T-helper 1 cell treated with Interleukin-12 subunit alpha and Interleukin-12 subunit beta and Interleukin-4 antibody, amounts not matched to agents 30 μg/mL and 1 μg/mL, for 36 hours (primary cell): ENCODE data around the gene CD93.

Experiments
- H3K27ac Mint-ChIP-seq: one replicate; pipeline ENCODE4 v1.8.0; 2021; ENCODE audit warnings: mild to moderate bottlenecking, mixed read lengths
- H3K27me3 Mint-ChIP-seq: one replicate; pipeline ENCODE4 v1.8.0; 2021; ENCODE audit warnings: low read depth, mixed read lengths
- H3K36me3 Mint-ChIP-seq: one replicate; pipeline ENCODE4 v1.8.0; 2021; ENCODE audit warnings: low read depth, mixed read lengths
- H3K4me1 Mint-ChIP-seq: one replicate; pipeline ENCODE4 v1.8.0; 2021; ENCODE audit warnings: low read depth, mixed read lengths
- H3K4me3 Mint-ChIP-seq: one replicate; pipeline ENCODE4 v1.8.0; 2021; ENCODE audit warnings: mild to moderate bottlenecking, moderate library complexity, mixed read lengths
- H3K9me3 Mint-ChIP-seq: one replicate; pipeline ENCODE4 v1.8.0; 2021; ENCODE audit warnings: mixed read lengths

Gene CD93, protein sequence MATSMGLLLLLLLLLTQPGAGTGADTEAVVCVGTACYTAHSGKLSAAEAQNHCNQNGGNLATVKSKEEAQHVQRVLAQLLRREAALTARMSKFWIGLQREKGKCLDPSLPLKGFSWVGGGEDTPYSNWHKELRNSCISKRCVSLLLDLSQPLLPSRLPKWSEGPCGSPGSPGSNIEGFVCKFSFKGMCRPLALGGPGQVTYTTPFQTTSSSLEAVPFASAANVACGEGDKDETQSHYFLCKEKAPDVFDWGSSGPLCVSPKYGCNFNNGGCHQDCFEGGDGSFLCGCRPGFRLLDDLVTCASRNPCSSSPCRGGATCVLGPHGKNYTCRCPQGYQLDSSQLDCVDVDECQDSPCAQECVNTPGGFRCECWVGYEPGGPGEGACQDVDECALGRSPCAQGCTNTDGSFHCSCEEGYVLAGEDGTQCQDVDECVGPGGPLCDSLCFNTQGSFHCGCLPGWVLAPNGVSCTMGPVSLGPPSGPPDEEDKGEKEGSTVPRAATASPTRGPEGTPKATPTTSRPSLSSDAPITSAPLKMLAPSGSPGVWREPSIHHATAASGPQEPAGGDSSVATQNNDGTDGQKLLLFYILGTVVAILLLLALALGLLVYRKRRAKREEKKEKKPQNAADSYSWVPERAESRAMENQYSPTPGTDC

DNA sequence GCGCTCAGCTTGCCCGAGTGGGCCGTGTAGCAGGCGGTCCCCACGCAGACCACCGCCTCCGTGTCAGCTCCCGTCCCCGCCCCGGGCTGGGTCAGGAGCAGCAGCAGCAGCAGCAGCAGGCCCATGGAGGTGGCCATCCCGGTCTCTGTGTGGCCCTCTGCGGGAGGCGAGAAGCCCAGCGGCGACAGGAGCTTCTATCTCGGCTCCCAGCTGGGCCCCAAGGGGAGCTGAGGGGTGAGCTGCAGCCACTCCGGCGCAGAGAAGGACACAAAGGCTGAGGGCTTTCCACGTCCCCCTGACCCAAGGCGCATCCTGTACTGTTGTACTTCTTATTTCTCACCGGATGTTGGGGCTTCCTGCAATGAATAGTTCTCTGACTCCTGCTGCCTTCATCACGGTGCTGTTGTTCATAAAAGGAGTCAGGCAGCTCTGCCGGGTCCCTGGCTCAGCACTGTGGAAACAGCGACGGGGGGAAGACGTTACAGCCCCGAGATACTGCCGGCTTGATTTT lies at the start of gene CD93:
Gene CD93 (minus strand): TSS at position 269 of the 511 bp plus-strand sequence. CDS start 132 bp downstream, at position 137.
- peak within 1 kb of the TSS; percentile 86 for H3K27ac Mint-ChIP-seq
- peaks cover 8% of the 10 kb centered on the region for H3K27me3 Mint-ChIP-seq
- H3K4me3 Mint-ChIP-seq, result peak within 1 kb of the TSS; percentile 58
- peaks cover 23% of the 10 kb centered on the region for H3K4me1 Mint-ChIP-seq
- no peaks in the 10 kb centered on the region for H3K9me3 Mint-ChIP-seq
- H3K36me3 Mint-ChIP-seq, result no peaks in the 10 kb centered on the region

DNA sequence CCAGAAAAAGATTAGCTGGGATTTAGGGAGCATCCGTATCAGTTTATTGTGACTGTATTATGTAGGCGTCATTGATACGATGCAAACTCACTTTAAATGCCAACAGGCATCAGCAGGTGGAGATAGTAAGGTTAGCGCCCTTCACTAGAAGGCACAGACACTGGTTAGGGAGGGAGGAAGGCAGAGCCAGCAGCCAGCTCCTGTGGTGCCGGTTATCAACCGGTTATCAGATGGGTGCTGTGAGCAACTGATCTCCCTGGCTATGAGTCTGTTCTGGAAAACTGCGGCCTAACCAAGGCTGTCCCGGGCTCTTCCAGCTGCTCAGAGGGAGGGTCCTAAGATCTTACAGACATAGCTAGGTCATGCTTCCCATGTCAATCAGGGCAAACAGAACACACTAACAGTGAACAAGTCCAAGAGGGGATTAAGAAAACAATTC lies 47.5 kb upstream of the CD93 start:
- peaks cover 6% of the 10 kb centered on the region for H3K27me3 Mint-ChIP-seq
- H3K36me3 Mint-ChIP-seq, result no peaks in the 10 kb centered on the region
- H3K27ac Mint-ChIP-seq, result no peak overlapping the region
- peaks cover 16% of the 10 kb centered on the region for H3K4me1 Mint-ChIP-seq
- H3K9me3 Mint-ChIP-seq, result no peaks in the 10 kb centered on the region
- H3K4me3 Mint-ChIP-seq, result no peak overlapping the region

DNA sequence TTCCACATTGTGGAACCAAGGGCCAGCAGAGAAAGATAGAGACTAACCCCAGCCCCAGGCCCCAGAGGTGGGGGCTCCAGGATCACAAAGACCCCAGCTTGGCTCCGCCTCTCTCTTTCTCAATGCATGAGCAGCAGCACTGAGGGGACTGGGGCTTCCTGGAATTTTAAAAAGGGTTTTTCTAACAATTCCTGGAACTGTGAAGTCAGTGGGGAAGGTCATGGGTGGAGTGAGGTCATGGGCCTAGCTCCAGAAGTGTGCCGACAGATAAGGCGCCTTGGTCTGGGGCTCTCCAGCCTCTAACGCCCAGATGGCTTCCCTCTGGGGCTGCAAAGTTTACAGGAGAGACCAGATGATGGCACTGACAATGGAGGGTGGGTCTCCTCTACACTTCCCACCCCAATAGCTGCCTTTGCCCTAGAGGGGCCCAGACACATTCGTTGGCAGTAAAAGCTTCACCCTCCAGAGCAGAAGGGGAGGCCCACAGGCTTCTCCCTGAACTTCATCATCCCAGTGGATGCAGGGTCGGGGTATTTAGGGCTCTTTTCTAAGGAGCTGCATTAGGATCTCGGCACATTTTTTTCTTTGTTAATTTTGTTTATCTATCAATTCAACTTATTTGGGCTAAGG lies 46.9 kb upstream of the CD93 start:
- Mint-ChIP-seq H3K27ac (peak overlapping the region; percentile 21), H3K4me3 (no peak overlapping the region), H3K4me1 (peaks cover 16% of the 10 kb centered on the region), H3K27me3 (peaks cover 6% of the 10 kb centered on the region), H3K9me3 (no peaks in the 10 kb centered on the region), H3K36me3 (no peaks in the 10 kb centered on the region)

- H3K27ac Mint-ChIP-seq, result peak overlapping the region; percentile 21
- peaks cover 17% of the 10 kb centered on the region for H3K4me1 Mint-ChIP-seq
- no peak overlapping the region for H3K4me3 Mint-ChIP-seq
- no peaks in the 10 kb centered on the region for H3K9me3 Mint-ChIP-seq
- peaks cover 6% of the 10 kb centered on the region for H3K27me3 Mint-ChIP-seq
- no peaks in the 10 kb centered on the region for H3K36me3 Mint-ChIP-seq
These were observed 46.3 kb upstream of the CD93 start for GRCh38 chr20:23132293-23132929.

DNA sequence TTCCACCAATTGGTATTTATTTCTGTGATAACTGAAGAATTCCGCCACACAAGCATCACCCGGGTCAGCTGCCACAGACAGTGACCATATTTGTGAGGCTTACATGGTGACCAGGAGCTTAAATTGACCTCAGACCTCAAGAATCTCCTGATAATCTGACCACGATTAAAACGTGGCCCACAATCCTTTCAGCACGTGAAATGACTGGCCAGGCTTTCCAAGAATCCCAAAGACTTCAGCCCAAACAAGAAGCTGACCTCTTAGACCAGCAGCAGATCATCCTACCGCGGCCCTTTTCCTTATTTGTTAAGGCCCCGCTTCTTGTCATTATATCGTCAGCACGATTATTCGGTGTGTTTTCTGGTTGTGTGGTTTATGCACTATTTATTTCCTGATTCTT lies 45.6 kb upstream of the CD93 start:
- peaks cover 16% of the 10 kb centered on the region for H3K4me1 Mint-ChIP-seq
- H3K27me3 Mint-ChIP-seq, result peaks cover 6% of the 10 kb centered on the region
- H3K9me3 Mint-ChIP-seq, result no peaks in the 10 kb centered on the region
- H3K4me3 Mint-ChIP-seq, result no peak overlapping the region
- H3K27ac Mint-ChIP-seq, result no peak overlapping the region
- no peaks in the 10 kb centered on the region for H3K36me3 Mint-ChIP-seq

GRCh38 chr20:23130622-23131140 lies 44.6 kb upstream of the CD93 start:
- Mint-ChIP-seq H3K36me3 (no peaks in the 10 kb centered on the region), H3K27me3 (peaks cover 6% of the 10 kb centered on the region), H3K4me3 (no peak overlapping the region), H3K9me3 (no peaks in the 10 kb centered on the region), H3K4me1 (peaks cover 18% of the 10 kb centered on the region), H3K27ac (no peak overlapping the region)

DNA sequence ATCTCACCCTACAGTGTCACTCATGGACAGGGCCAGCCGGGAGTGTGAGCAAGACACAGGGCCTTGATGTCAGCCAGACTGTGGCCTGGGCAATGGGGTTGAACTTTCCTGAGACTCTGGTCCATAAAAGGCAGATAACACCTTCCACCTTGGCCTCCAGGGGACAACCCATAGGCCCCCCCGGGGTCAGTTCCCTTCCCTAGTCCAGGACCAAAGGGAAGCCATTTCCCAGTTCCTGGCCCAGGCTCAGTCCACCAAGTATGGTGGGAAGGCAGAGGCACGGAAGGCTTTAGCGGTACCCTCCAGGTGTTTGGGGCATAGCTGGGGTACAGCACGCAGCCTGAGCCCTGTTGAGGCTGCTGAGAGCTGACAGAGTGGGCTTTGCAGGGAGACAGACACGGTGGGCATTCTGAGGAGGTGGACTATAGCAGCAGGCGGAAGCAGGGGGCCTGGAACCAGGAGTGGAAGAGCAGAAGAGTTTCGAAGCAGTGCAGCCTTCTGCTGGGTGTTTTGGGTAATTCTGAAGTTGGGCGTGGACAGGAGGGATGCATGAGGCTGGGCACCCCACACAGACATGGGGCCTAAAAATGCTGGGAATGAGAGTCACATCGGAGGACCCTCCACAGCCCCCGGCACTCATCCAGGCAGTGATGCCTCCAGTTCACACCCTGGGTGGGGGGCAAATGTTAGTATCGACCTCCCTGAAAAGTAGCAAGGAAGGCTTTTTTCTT lies 43.9 kb upstream of the CD93 start:
- Mint-ChIP-seq H3K4me1 (peaks cover 18% of the 10 kb centered on the region), H3K4me3 (no peak overlapping the region), H3K9me3 (no peaks in the 10 kb centered on the region), H3K36me3 (no peaks in the 10 kb centered on the region), H3K27me3 (peaks cover 6% of the 10 kb centered on the region), H3K27ac (no peak overlapping the region)

GRCh38 chr20:23129266-23129665 lies 43.1 kb upstream of the CD93 start:
- H3K27ac Mint-ChIP-seq, result no peak overlapping the region
- peaks cover 18% of the 10 kb centered on the region for H3K4me1 Mint-ChIP-seq
- H3K4me3 Mint-ChIP-seq, result no peak overlapping the region
- no peaks in the 10 kb centered on the region for H3K36me3 Mint-ChIP-seq
- H3K27me3 Mint-ChIP-seq, result peaks cover 6% of the 10 kb centered on the region
- H3K9me3 Mint-ChIP-seq, result no peaks in the 10 kb centered on the region

- H3K9me3 Mint-ChIP-seq, result no peaks in the 10 kb centered on the region
These were observed 42.5 kb upstream of the CD93 start for GRCh38 chr20:23128461-23129125.

DNA sequence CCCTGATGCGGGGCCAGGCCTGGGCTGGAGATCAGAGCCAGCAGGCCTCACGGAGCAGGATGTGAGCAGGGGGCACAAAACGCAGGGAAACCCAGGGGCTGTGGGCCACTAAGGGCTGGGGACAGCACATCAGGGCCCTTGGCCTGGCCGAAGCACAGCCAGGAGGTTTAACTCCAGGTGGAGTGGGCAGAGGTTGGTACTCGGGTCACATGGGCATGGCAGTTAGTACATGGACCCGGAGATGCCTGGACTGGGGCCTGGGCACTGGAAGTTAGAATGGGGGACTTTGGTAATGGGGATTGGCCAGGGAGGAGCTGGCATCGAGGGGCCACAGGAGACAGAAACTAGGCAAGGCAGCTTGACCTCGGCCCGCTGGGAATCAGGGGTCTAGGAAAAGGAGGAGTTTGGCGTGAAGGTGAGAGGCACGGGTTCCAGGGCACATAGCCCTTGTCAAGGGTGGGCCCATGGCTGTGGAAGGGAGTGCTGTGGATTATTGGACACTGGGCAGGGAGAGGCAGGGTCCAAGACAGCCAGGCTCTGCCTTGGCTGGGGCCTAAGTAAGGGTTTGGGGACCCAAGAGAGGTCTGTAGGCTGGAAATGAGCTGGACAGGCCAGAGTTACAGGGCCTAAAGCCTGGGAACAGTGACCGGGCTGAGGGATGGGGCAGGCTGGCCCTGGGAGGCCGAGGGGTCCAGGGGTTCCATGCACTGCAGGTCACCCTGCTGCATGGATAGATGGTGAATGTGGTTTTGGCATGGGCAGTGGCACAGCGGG lies 41.6 kb upstream of the CD93 start:
- no peak overlapping the region for H3K27ac Mint-ChIP-seq
- no peaks in the 10 kb centered on the region for H3K9me3 Mint-ChIP-seq
- peaks cover 6% of the 10 kb centered on the region for H3K27me3 Mint-ChIP-seq
- no peak overlapping the region for H3K4me3 Mint-ChIP-seq
- H3K4me1 Mint-ChIP-seq, result peaks cover 8% of the 10 kb centered on the region
- H3K36me3 Mint-ChIP-seq, result no peaks in the 10 kb centered on the region

More at GRCh38 chr20:23128461-23129125, 42.5 kb upstream of the CD93 start:
- H3K36me3 Mint-ChIP-seq, result no peaks in the 10 kb centered on the region
- H3K4me1 Mint-ChIP-seq, result peaks cover 15% of the 10 kb centered on the region
- H3K27ac Mint-ChIP-seq, result no peak overlapping the region
- peaks cover 6% of the 10 kb centered on the region for H3K27me3 Mint-ChIP-seq
- no peak overlapping the region for H3K4me3 Mint-ChIP-seq

GRCh38 chr20:23126281-23127061 lies 40.3 kb upstream of the CD93 start:
- H3K36me3 Mint-ChIP-seq, result no peaks in the 10 kb centered on the region
- peaks cover 4% of the 10 kb centered on the region for H3K4me1 Mint-ChIP-seq
- no peak overlapping the region for H3K4me3 Mint-ChIP-seq
- no peak overlapping the region for H3K27ac Mint-ChIP-seq
- H3K27me3 Mint-ChIP-seq, result peaks cover 5% of the 10 kb centered on the region
- no peaks in the 10 kb centered on the region for H3K9me3 Mint-ChIP-seq

- peaks cover 5% of the 10 kb centered on the region for H3K27me3 Mint-ChIP-seq
- no peak overlapping the region for H3K27ac Mint-ChIP-seq
- H3K4me1 Mint-ChIP-seq, result peaks cover 4% of the 10 kb centered on the region
- H3K9me3 Mint-ChIP-seq, result no peaks in the 10 kb centered on the region
- no peak overlapping the region for H3K4me3 Mint-ChIP-seq
- no peaks in the 10 kb centered on the region for H3K36me3 Mint-ChIP-seq
These were observed 39.6 kb upstream of the CD93 start for GRCh38 chr20:23125625-23126191.
